SIG-M5 treated with dmso at 0.1 percent for 504 hours (cell line): Measurements from ENCODE around the gene ALG12.

ENCODE experiments used
- DNase-seq: peaks from one replicate; lab custom pipeline; 2025; ENCODE audit not compliant: unreplicated experiment; lab: John Stamatoyannopoulos, UW

Gene ALG12

GRCh38 chr22:49850959-49851802 lies 67.1 kb downstream of the ALG12 start:
- no peak for DNase-seq
